ENCODE data around the gene CLCA1.
A peak's percentile ranks its signal among the peaks of the same experiment; 100 is the strongest.
"Not testable (repeated sequence)": the region's sequence is repeated elsewhere in the genome, so short reads cannot be mapped to it uniquely, and the experiment has no call there.

The CLCA1 gene

DNA sequence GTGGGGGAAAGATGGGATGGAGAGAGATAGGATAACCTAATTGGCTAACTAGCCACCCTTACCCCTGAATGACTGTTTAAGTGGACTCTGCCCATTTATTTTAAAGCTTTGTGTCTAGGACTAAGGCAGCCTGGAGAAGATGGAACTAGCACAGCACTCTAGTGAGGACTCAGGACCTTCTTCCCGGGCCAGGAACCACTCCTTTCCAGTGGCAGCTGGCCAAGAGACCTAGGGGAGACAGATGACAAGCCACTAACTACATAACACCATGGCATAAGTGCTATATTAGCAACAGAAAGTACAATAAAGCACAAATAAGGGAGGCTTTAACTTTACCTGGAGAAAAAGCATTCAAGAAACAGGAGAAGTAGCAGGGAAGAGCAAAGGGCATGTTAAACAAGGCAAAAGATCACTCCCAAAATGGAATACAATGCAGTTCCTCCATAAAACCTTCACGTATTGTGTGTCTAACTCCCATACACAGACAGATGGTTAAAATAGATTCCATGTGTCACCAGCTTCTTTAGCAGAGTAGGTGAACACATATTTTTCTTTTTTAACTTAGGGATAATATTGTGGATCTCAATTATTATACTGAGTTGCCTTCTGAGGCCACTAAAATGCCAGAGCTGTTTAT lies 20.6 kb downstream of the CLCA1 start:
- DNase-seq (ENCODE audit: insufficient read length) (no peak), FAIRE-seq (no peak)
- TF ChIP-seq POLR2A (IDR thresholded peaks at IDR 0.05; ENCODE audit: low read depth, low read length) (no peak), TAF1 (IDR thresholded peaks at IDR 0.05; ENCODE audit: borderline replicate concordance, low read depth, low read length) (no peak), POLR2AphosphoS5 (IDR thresholded peaks at IDR 0.05; ENCODE audit: low read depth, low read length) (no peak)

DNA sequence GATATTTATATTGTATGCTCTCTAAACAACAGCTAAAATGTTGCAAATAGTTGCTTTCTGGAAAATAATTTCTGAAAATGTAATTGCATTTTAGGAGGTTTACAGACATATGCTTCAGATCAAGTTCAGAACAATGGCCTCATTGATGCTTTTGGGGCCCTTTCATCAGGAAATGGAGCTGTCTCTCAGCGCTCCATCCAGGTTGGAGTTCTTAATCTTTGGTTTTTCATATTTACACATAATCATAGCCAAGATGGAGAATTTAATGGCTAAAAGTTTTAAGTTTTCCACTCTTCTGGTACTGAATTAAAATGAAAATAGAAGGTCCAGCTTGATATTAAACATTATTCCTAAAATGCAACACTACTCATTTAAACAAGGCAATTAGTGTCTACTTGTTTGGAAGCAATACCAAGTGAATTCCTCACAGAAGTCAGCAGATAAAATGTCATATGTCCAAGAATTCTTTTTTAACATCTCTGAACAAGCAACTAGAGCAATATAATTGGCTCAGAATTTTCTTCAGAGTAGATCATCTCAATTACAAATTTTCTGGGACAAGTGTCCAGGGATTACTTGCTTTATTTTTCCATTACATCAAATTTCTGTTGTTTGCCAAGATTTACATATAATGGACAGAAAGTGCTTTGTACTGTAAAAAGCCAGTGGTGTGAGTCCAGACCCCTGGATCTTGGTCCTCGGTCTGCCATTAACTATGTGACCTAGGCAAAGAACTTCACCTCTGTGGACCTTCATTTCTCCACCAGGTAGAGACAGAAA lies 22.6 kb downstream of the CLCA1 start:
- TF ChIP-seq TAF1 (IDR thresholded peaks at IDR 0.05; ENCODE audit: borderline replicate concordance, low read depth, low read length) (no peak), POLR2AphosphoS5 (IDR thresholded peaks at IDR 0.05; ENCODE audit: low read depth, low read length) (no peak), POLR2A (IDR thresholded peaks at IDR 0.05; ENCODE audit: low read depth, low read length) (no peak)
- FAIRE-seq: no peak
- no peak for DNase-seq (ENCODE audit: insufficient read length)

- no peak for DNase-seq (ENCODE audit: insufficient read length)
- FAIRE-seq: no peak
- TF ChIP-seq POLR2A (IDR thresholded peaks at IDR 0.05; ENCODE audit: low read depth, low read length) (no peak), POLR2AphosphoS5 (IDR thresholded peaks at IDR 0.05; ENCODE audit: low read depth, low read length) (no peak), TAF1 (IDR thresholded peaks at IDR 0.05; ENCODE audit: borderline replicate concordance, low read depth, low read length) (no peak)
Measured at GRCh38 chr1:86498281-86498680, 29.6 kb downstream of the CLCA1 start.

- no peak for FAIRE-seq
- TF ChIP-seq POLR2AphosphoS5 (IDR thresholded peaks at IDR 0.05; ENCODE audit: low read depth, low read length): no peak
- DNase-seq (ENCODE audit: insufficient read length): no peak
Measured at GRCh38 chr1:86499987-86500593, 31.4 kb downstream of the CLCA1 start.

DNA sequence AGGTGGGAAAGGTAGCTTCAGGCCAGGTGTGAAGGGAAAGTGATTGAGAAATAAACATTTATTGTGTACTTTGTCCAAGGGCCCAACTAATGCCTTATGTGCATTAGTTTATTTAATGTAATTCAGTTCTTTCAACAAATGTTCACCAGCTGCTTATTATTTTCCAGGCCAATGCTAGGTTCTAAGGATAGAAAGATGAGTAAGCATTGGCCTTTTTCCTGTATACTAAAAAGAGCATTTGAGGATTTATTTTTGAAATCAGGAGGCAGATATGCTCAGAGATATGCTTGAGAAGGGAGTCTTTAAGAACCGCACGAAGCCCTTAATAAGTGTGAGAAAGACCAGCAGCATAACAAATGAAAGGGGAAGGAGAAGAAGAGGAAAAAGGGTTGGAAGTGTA lies 32.0 kb downstream of the CLCA1 start:
- DNase-seq (ENCODE audit: insufficient read length): no peak
- FAIRE-seq: no peak
- TF ChIP-seq TAF1 (IDR thresholded peaks at IDR 0.05; ENCODE audit: borderline replicate concordance, low read depth, low read length): no peak
- TF ChIP-seq POLR2AphosphoS5 (IDR thresholded peaks at IDR 0.05; ENCODE audit: low read depth, low read length): no peak
- no peak for TF ChIP-seq POLR2A (IDR thresholded peaks at IDR 0.05; ENCODE audit: low read depth, low read length)

GRCh38 chr1:86502125-86502646 lies 33.5 kb downstream of the CLCA1 start:
- FAIRE-seq: peak; percentile 97

DNA sequence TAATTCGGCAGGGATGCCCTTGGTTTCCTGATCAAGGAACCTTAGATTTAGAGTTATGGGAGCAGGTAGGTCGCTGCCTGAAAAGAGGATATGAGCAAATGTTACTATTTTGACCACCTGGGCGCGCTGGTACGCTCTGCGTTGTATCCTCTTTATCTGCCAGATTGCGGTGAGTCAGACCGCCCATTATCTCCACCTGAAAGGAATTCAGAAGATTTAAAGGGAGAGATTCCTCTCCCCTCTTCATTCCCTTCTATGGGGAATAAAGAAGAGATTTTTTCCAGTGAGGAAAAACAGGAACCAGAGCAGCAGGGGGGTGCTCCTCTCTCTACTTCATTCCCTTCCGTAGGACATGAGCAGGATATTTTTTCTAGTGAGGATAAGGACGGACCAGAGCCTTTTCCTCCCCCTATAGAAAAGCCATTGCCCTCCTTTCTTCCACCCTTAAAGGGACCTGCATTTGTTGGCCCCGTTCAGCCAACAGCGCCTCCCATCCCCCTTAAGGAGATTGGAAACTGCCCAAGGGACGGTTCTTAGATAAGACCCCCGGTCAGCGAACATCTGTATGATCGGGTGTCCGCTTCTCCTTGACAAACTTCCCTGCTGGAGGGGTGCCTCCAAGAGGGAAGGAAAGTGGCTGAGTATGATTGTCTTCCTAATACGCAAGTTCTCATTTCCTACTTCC lies 34.1 kb downstream of the CLCA1 start:
- no peak for TF ChIP-seq TAF1 (IDR thresholded peaks at IDR 0.05; ENCODE audit: borderline replicate concordance, low read depth, low read length)
- no peak for TF ChIP-seq POLR2AphosphoS5 (IDR thresholded peaks at IDR 0.05; ENCODE audit: low read depth, low read length)
- no peak for TF ChIP-seq POLR2A (IDR thresholded peaks at IDR 0.05; ENCODE audit: low read depth, low read length)
- no peak for FAIRE-seq
- no peak for DNase-seq (ENCODE audit: insufficient read length)

More at GRCh38 chr1:86502125-86502646, 33.5 kb downstream of the CLCA1 start:
- DNase-seq (ENCODE audit: insufficient read length): not testable (repeated sequence)

DNA sequence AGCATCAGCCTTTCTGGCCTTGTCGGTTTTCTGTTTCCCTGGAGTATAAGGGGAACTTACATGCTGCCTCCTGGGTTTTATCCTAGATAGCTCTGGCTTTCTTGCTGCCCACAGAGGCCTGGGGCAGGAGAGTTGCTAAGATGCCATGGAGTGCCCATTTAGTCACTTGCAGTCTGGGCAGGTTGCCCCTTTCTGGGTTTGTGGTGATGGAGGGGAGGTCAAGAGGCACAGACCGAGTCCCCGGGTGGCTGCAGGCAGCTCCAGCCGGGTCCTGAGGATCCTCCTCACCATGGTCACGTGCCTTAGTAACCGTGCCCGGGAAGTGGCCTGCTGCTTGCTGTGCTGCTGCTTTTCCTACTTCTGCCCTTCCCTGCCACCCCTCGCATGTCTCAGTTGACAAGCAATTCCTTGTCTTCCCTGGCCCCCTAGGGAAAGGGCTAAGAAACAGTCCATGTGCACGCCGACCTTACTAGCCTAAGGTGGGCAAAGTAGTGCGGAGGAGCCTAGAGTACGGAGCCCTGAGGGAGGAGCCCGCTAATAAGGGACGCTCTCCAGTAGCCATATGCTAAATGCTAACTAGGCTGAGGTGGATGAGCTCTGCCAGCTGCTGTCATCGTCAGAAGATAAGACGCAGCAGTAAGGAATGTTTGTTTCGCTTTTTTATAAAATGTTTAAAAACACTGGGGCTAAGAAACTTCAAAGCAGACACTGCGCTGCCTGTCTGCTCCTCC lies 34.8 kb downstream of the CLCA1 start:
- TF ChIP-seq TAF1 (IDR thresholded peaks at IDR 0.05; ENCODE audit: borderline replicate concordance, low read depth, low read length) (no peak), POLR2A (IDR thresholded peaks at IDR 0.05; ENCODE audit: low read depth, low read length) (no peak), POLR2AphosphoS5 (IDR thresholded peaks at IDR 0.05; ENCODE audit: low read depth, low read length) (no peak)
- FAIRE-seq: no peak
- DNase-seq (ENCODE audit: insufficient read length): no peak

GRCh38 chr1:86504137-86504479 lies 35.4 kb downstream of the CLCA1 start:
- TF ChIP-seq POLR2AphosphoS5 (IDR thresholded peaks at IDR 0.05; ENCODE audit: low read depth, low read length): no peak
- no peak for DNase-seq (ENCODE audit: insufficient read length)
- FAIRE-seq: no peak

- FAIRE-seq (no peak), DNase-seq (ENCODE audit: insufficient read length) (no peak)
- TF ChIP-seq TAF1 (IDR thresholded peaks at IDR 0.05; ENCODE audit: borderline replicate concordance, low read depth, low read length) (no peak), POLR2AphosphoS5 (IDR thresholded peaks at IDR 0.05; ENCODE audit: low read depth, low read length) (no peak), POLR2A (IDR thresholded peaks at IDR 0.05; ENCODE audit: low read depth, low read length) (no peak)
Measured at GRCh38 chr1:86504895-86505563, 36.3 kb downstream of the CLCA1 start.

DNA sequence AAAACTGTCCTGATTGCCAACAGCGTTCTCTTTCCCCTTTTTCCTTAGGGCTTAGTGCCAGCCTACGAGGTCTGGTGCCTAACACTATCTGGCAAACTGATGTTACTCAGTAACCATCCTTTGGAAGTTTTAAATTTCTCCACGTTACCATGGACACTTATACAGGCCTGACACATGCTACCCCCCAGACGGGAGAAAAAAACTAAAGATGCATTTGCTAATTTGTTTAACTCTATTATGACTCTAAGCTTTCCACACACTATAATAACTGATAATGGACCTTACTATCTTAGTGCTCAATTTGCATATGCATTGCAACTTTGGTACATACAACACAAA lies 36.8 kb downstream of the CLCA1 start:
- TF ChIP-seq POLR2A (IDR thresholded peaks at IDR 0.05; ENCODE audit: low read depth, low read length): no peak
- no peak for TF ChIP-seq TAF1 (IDR thresholded peaks at IDR 0.05; ENCODE audit: borderline replicate concordance, low read depth, low read length)
- no peak for TF ChIP-seq POLR2AphosphoS5 (IDR thresholded peaks at IDR 0.05; ENCODE audit: low read depth, low read length)
- no peak for DNase-seq (ENCODE audit: insufficient read length)
- no peak for FAIRE-seq

Measured in GM12892 (cell line).